Measurements from ENCODE around the gene PTPRZ1.

Gene PTPRZ1

DNA sequence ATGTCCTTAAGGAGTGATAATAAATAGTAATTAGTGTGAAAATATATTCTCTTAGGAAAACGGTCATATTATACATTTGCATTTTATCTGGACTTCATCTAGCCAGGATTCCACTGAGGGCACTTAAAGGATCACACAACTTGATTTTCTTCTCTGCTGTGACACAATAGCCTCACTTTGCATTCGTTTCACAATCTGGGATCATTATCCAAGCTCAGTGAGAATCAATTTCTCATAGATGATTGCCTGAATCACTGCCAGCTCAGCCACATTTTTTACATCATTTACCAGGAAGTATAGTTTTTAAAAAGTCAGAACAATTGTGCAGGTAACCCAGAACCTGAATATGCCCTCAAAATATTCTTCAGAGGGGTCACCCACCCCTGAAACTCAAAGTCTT lies 68.9 kb downstream of the PTPRZ1 start:
- no peak overlapping the region for H3K4me2 ChIP-seq (ENCODE audit: low read depth, low read length, poor library complexity, severe bottlenecking)
- H3K9me2 ChIP-seq (replicated peaks; ENCODE audit: insufficient read depth, low read length), result no peaks in the 10 kb centered on the region
- no peak overlapping the region for H3K27ac ChIP-seq (ENCODE audit: low read depth, low read length)
- H2AFZ ChIP-seq (ENCODE audit: low read depth, low read length, severe bottlenecking), result no peak overlapping the region
- no peaks in the 10 kb centered on the region for H3K9me3 ChIP-seq (ENCODE audit: insufficient read depth, low read length)
- H3K79me2 ChIP-seq (ENCODE audit: insufficient read depth, low read length), result no peaks in the 10 kb centered on the region
- no peaks in the 10 kb centered on the region for H3K36me3 ChIP-seq (ENCODE audit: low read length)
- H4K20me1 ChIP-seq (ENCODE audit: low read depth, low read length), result no peaks in the 10 kb centered on the region
- H3K27me3 ChIP-seq (ENCODE audit: low read length), result no peaks in the 10 kb centered on the region
- no peaks in the 10 kb centered on the region for H3F3A ChIP-seq (ENCODE audit: insufficient read depth)
- H3K4me3 ChIP-seq (ENCODE audit: insufficient read depth, low read length, poor library complexity, severe bottlenecking), result no peak overlapping the region
- TF ChIP-seq EZH2phosphoT487 (conservative IDR thresholded peaks at IDR 0.05; ENCODE audit: low read length), result no peak
- TF ChIP-seq CTCF (IDR thresholded peaks at IDR 0.05; ENCODE audit: insufficient read depth, low read length, poor library complexity, severe bottlenecking), result no peak
- no peak overlapping the region for H3K9ac ChIP-seq (ENCODE audit: low read length)

GRCh38 chr7:121945066-121945465 lies 72.1 kb downstream of the PTPRZ1 start:
- Histone ChIP-seq H3K9me3 (ENCODE audit: insufficient read depth, low read length) (no peaks in the 10 kb centered on the region), H3K9me2 (replicated peaks; ENCODE audit: insufficient read depth, low read length) (no peaks in the 10 kb centered on the region), H3F3A (ENCODE audit: insufficient read depth) (no peaks in the 10 kb centered on the region), H4K20me1 (ENCODE audit: low read depth, low read length) (no peaks in the 10 kb centered on the region), H3K36me3 (ENCODE audit: low read length) (no peaks in the 10 kb centered on the region), H2AFZ (ENCODE audit: low read depth, low read length, severe bottlenecking) (no peak overlapping the region), H3K27ac (ENCODE audit: low read depth, low read length) (no peak overlapping the region), H3K4me3 (ENCODE audit: insufficient read depth, low read length, poor library complexity, severe bottlenecking) (no peak overlapping the region), H3K27me3 (ENCODE audit: low read length) (no peaks in the 10 kb centered on the region), H3K4me2 (ENCODE audit: low read depth, low read length, poor library complexity, severe bottlenecking) (no peak overlapping the region), H3K79me2 (ENCODE audit: insufficient read depth, low read length) (no peaks in the 10 kb centered on the region), H3K9ac (ENCODE audit: low read length) (no peak overlapping the region)
- TF ChIP-seq CTCF (IDR thresholded peaks at IDR 0.05; ENCODE audit: insufficient read depth, low read length, poor library complexity, severe bottlenecking) (no peak), EZH2phosphoT487 (conservative IDR thresholded peaks at IDR 0.05; ENCODE audit: low read length) (no peak)

GRCh38 chr7:121945480-121946236 lies 72.7 kb downstream of the PTPRZ1 start:
- Histone ChIP-seq H4K20me1 (ENCODE audit: low read depth, low read length) (no peaks in the 10 kb centered on the region), H3K27me3 (ENCODE audit: low read length) (no peaks in the 10 kb centered on the region), H3F3A (ENCODE audit: insufficient read depth) (no peaks in the 10 kb centered on the region), H3K9me2 (replicated peaks; ENCODE audit: insufficient read depth, low read length) (no peaks in the 10 kb centered on the region), H3K9me3 (ENCODE audit: insufficient read depth, low read length) (no peaks in the 10 kb centered on the region), H3K4me3 (ENCODE audit: insufficient read depth, low read length, poor library complexity, severe bottlenecking) (no peak overlapping the region), H3K36me3 (ENCODE audit: low read length) (no peaks in the 10 kb centered on the region), H3K4me2 (ENCODE audit: low read depth, low read length, poor library complexity, severe bottlenecking) (no peak overlapping the region), H3K9ac (ENCODE audit: low read length) (no peak overlapping the region), H3K79me2 (ENCODE audit: insufficient read depth, low read length) (no peaks in the 10 kb centered on the region), H3K27ac (ENCODE audit: low read depth, low read length) (no peak overlapping the region), H2AFZ (ENCODE audit: low read depth, low read length, severe bottlenecking) (no peak overlapping the region)
- TF ChIP-seq CTCF (IDR thresholded peaks at IDR 0.05; ENCODE audit: insufficient read depth, low read length, poor library complexity, severe bottlenecking) (no peak), EZH2phosphoT487 (conservative IDR thresholded peaks at IDR 0.05; ENCODE audit: low read length) (no peak)

All from SU-DHL-6 (cell line).